Endothelial cell of umbilical vein (primary cell): Measurements from ENCODE around the gene BCAS4. TPM values are rescaled to one million over a fixed set of nuclear protein-coding genes. Genes with fewer than 3 reads are reported as not detected.
A peak's percentile ranks its signal among the peaks of the same experiment; 100 is the strongest.

Source experiments
- BruUV-seq: library from RNA; stranded (reverse); fragments of 400-500 nt; replicated peaks from 2 replicates; lab custom pipeline; 2021; lab: Mats Ljungman, UMichigan
- CTCF ChIA-PET: fragments of 300-600, 350-600 bp; sonication (Branson Sonifier 250); formaldehyde crosslinking; loops from one replicate; lab custom pipeline; 2021; ENCODE audit warnings: antibody characterized with exemption, inconsistent platforms; lab: Charles Lee
- POLR2A ChIA-PET: fragments of 300-600, 350-600 bp; sonication (Branson Sonifier 250); formaldehyde crosslinking; loops from one replicate; lab custom pipeline; 2021; ENCODE audit warnings: antibody characterized with exemption, inconsistent platforms; lab: Charles Lee
- DNase-seq: peaks from one replicate; pipeline ENCODE4 v3.0.0-alpha.2; 2011; ENCODE audit warnings: low read depth, low spot score
- FAIRE-seq: peaks from 2 replicates; lab custom pipeline; 2011; peaks lifted over from hg19 to GRCh38; lab: Jason Lieb, UNC
- H2AFZ ChIP-seq: 2 replicates; pipeline ENCODE4 v1.6.0; 2012; ENCODE audit warnings: low read depth, low read length, control low read depth, inconsistent platforms
- H3K27ac ChIP-seq: 2 replicates; pipeline ENCODE4 v1.5.1; 2011; ENCODE audit warnings: low read depth, mild to moderate bottlenecking, control low read depth, low read length, moderate library complexity; ENCODE audit not compliant: insufficient read depth
- H3K27me3 ChIP-seq, 2 experiments: 2 replicates each; pipeline versions ENCODE4 v1.6.0 to v1.6.1; 2011; ENCODE audit warnings: low read length in 2 of 2, mixed read lengths in 1 of 2; ENCODE audit not compliant: control insufficient read depth in 2 of 2, insufficient read depth in 2 of 2
- H3K36me3 ChIP-seq, 2 experiments: 2 replicates in 1 of 2; 3 replicates in 1 of 2; pipeline ENCODE4 v1.5.1; 2011; ENCODE audit warnings: low read length in 2 of 2, mild to moderate bottlenecking in 1 of 2, moderate library complexity in 1 of 2; ENCODE audit not compliant: control insufficient read depth in 2 of 2, insufficient read depth in 2 of 2; ENCODE audit errors: extremely low read depth in 1 of 2
- H3K4me1 ChIP-seq: 3 replicates; pipeline ENCODE4 v1.5.1; 2011; ENCODE audit warnings: mild to moderate bottlenecking, low read length; ENCODE audit not compliant: control insufficient read depth, insufficient read depth; ENCODE audit errors: extremely low read depth
- H3K4me2 ChIP-seq: 2 replicates; pipeline ENCODE4 v1.6.1; 2011; ENCODE audit warnings: low read length, control low read depth, mixed read lengths; ENCODE audit not compliant: insufficient read depth
- H3K4me3 ChIP-seq, 3 experiments: fragments of 200-600 bp in 1 of 3; sonication (generic), shearing (Covaris generic) in 1 of 3; replicated peaks in 1 of 3; 2 replicates each; pipeline ENCODE4 v1.5.1; 2011 to 2016; ENCODE audit warnings: control low read depth in 3 of 3, low read length in 3 of 3, mild to moderate bottlenecking in 2 of 3, inconsistent platforms in 1 of 3, low read depth in 1 of 3, moderate library complexity in 1 of 3; ENCODE audit not compliant: insufficient read depth in 1 of 3
- H3K79me2 ChIP-seq: 2 replicates; pipeline ENCODE4 v1.6.0; 2012; ENCODE audit warnings: low read length, inconsistent platforms; ENCODE audit not compliant: control insufficient read depth, insufficient read depth
- H3K9ac ChIP-seq: replicated peaks from 2 replicates; pipeline ENCODE3; 2011; ENCODE audit warnings: low read length, control low read depth; ENCODE audit not compliant: insufficient read depth; ENCODE audit errors: extremely low read depth
- H3K9me1 ChIP-seq: replicated peaks from 3 replicates; pipeline ENCODE4 v1.6.0; 2011; ENCODE audit warnings: mild to moderate bottlenecking, low read length; ENCODE audit not compliant: control insufficient read depth, insufficient read depth; ENCODE audit errors: extremely low read depth
- H3K9me3 ChIP-seq: replicated peaks from 2 replicates; pipeline ENCODE4 v1.5.1; 2012; ENCODE audit warnings: low read length, inconsistent platforms; ENCODE audit not compliant: control insufficient read depth, insufficient read depth
- H4K20me1 ChIP-seq: replicated peaks from 2 replicates; pipeline ENCODE3; 2011; ENCODE audit warnings: mild to moderate bottlenecking, low read length; ENCODE audit not compliant: control insufficient read depth, insufficient read depth; ENCODE audit errors: extremely low read depth
- EZH2 ChIP-seq: IDR thresholded peaks from 2 replicates; pipeline ENCODE4 v1.6.1; 2012; ENCODE audit warnings: borderline replicate concordance, low read depth, mild to moderate bottlenecking, moderate library complexity, low read length, inconsistent platforms; ENCODE audit not compliant: severe bottlenecking
- FOS ChIP-seq: IDR thresholded peaks from 2 replicates; pipeline ENCODE4 v1.6.1; 2011; ENCODE audit warnings: mild to moderate bottlenecking, low read length, moderate library complexity, borderline replicate concordance; ENCODE audit not compliant: insufficient read depth
- GATA2 ChIP-seq: IDR thresholded peaks from 2 replicates; pipeline ENCODE4 v1.7.0; 2011; ENCODE audit warnings: low read depth, mild to moderate bottlenecking, moderate library complexity, mixed read lengths, low read length; ENCODE audit not compliant: insufficient read length, insufficient read depth
- JUN ChIP-seq: IDR thresholded peaks from 2 replicates; pipeline ENCODE4 v1.6.1; 2011; ENCODE audit warnings: borderline replicate concordance, low read depth; ENCODE audit not compliant: insufficient read length, insufficient read depth
- MYC ChIP-seq: IDR thresholded peaks from one replicate; pipeline ENCODE4 v1.6.1; 2011; ENCODE audit warnings: mild to moderate bottlenecking, low read depth, low read length
- POLR2A ChIP-seq: IDR thresholded peaks from 2 replicates; pipeline ENCODE4 v1.6.1; 2012; ENCODE audit warnings: low read depth, mild to moderate bottlenecking, control low read depth, low read length
- POLR2AphosphoS5 ChIP-seq: IDR thresholded peaks from 2 replicates; pipeline ENCODE4 v1.6.1; 2012; ENCODE audit warnings: low read depth, mild to moderate bottlenecking, control low read depth, low read length, moderate library complexity; ENCODE audit not compliant: insufficient read depth
- dilution Hi-C: fragments of 300-500 bp; cut with MboI; formaldehyde crosslinking; loops from one replicate; pipeline ENCODE4 v1.15.0; 2019; ENCODE audit warnings: low sequenced_read_pairs; ENCODE audit not compliant: extremely low pct_ligation_motif_present
- intact Hi-C: fragments of 100-400 bp; cut with micrococcal nuclease; formaldehyde crosslinking; loops from one replicate; pipeline ENCODE4 v1.10.0; 2022
- polyA plus RNA-seq, 4 experiments: library from polyadenylated mRNA; depleted of rRNA in 3 of 4; stranded (reverse) in 3 of 4; unstranded in 1 of 4; fragments of >200 nt; gene quantifications; 2 replicates each; pipeline versions ENCODE4 v1.2.1 to v1.2.3, GENCODE V29; 2011 to 2012; ENCODE audit warnings: missing spikeins in 1 of 4
- total RNA-seq: library from RNA; stranded (reverse); gene quantifications from 2 replicates; pipeline ENCODE4 v1.2.3, GENCODE V29; 2021
- TF ChIP-seq, protein P1 (sequence below): IDR thresholded peaks from 2 replicates; pipeline ENCODE4 v1.6.1; 2011; ENCODE audit not compliant: insufficient read depth, insufficient read length
- TF ChIP-seq, protein P2 (sequence below), 2 donors: IDR thresholded peaks; 1 replicate in 1 of 2; 2 replicates in 1 of 2; pipeline ENCODE4 v1.5.1; 2011; ENCODE audit warnings: low read length in 2 of 2, mild to moderate bottlenecking in 2 of 2, moderate library complexity in 2 of 2, control low read depth in 1 of 2, inconsistent platforms in 1 of 2, low read depth in 1 of 2; ENCODE audit not compliant: insufficient read depth in 1 of 2; ENCODE audit errors: extremely low read depth in 1 of 2

Gene BCAS4
- total and polyA plus RNA-seq, 2 donors (not counting 3 experiments of a cell fraction or from before 2014, with no cell fraction given) = 1.0 to 1.5 TPM

DNA sequence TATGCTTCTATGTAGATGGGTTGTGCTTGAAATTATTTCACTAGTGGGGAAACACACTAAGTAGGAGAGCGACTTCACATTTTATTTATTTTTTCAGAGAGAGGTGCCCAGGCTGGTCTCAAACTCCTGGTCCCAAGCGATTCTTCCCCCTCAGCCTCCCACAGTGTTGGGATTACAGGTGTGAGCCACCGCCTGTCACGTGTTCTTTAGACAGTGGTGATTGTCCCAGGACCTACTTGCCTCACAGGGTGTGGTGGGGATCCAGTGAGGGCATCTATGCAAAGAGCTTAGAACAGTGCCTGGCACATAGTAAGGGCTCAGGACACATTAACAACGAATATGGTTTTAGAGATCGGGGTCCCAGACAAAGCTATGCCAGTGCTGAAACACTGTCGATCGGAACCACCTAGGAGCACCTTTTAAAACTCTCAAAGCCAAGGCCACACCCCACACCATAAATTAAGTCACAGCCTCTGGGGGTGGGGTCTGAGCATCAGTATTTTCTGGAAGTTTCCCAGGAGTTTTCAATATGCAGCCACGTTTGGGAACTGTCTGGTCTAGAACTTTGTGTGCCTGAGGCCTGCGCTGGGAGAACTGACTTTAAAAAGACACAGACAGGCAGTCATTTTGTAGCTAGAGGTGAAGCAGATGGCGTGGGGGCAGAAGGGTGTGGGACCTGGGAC lies 4.8 kb upstream of the BCAS4 start:
- no peak overlapping the region for H3K27ac ChIP-seq
- no peaks in the 10 kb centered on the region for H3K36me3 ChIP-seq
- H3K27me3 ChIP-seq = peaks cover 0 to 4% of the 10 kb centered on the region in 2 experiments
- no peak overlapping the region for H3K9ac ChIP-seq
- FAIRE-seq (no peak), DNase-seq (no peak)
- dilution Hi-C loops (no loop called here), intact Hi-C loops (loop anchor here (1.0 kb wide), 1 partner anchor 516 kb away; no protein-coding TSS in a partner anchor)
- no peak overlapping the region for H3K4me2 ChIP-seq
- H3K4me3 ChIP-seq = no peak overlapping the region
- CTCF ChIA-PET = interaction anchor here (0.9 to 3.4 kb wide), 16 partner anchors 9 to 518 kb away, joined by 3 to 25 read pairs (median 5); partner anchors contain the start of genes ADNP, DPM1 and MOCS3
- H2AFZ ChIP-seq = peak overlapping the region; percentile 58
- TF ChIP-seq GATA2 (no peak), EZH2 (no peak), JUN (no peak), POLR2A (no peak), MYC (no peak), POLR2AphosphoS5 (no peak), FOS (no peak)
- TF ChIP-seq, protein P1, sequence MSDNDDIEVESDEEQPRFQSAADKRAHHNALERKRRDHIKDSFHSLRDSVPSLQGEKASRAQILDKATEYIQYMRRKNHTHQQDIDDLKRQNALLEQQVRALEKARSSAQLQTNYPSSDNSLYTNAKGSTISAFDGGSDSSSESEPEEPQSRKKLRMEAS = no peak
- TF ChIP-seq, protein P2, sequence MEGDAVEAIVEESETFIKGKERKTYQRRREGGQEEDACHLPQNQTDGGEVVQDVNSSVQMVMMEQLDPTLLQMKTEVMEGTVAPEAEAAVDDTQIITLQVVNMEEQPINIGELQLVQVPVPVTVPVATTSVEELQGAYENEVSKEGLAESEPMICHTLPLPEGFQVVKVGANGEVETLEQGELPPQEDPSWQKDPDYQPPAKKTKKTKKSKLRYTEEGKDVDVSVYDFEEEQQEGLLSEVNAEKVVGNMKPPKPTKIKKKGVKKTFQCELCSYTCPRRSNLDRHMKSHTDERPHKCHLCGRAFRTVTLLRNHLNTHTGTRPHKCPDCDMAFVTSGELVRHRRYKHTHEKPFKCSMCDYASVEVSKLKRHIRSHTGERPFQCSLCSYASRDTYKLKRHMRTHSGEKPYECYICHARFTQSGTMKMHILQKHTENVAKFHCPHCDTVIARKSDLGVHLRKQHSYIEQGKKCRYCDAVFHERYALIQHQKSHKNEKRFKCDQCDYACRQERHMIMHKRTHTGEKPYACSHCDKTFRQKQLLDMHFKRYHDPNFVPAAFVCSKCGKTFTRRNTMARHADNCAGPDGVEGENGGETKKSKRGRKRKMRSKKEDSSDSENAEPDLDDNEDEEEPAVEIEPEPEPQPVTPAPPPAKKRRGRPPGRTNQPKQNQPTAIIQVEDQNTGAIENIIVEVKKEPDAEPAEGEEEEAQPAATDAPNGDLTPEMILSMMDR (IDR thresholded peaks at IDR 0.05; ENCODE audit: extremely low read depth in 1 of 2, insufficient read depth in 1 of 2, low read depth in 1 of 2, low read length in 2 of 2) = no peak
- POLR2A ChIA-PET = interaction anchor here (0.9 kb wide), 1 partner anchor 139 kb away, joined by 3 read pairs; no protein-coding TSS in a partner anchor
- no TSS peak for BruUV-seq
- no peaks in the 10 kb centered on the region for H3K79me2 ChIP-seq
- H4K20me1 ChIP-seq = no peaks in the 10 kb centered on the region
- H3K9me1 ChIP-seq = no peaks in the 10 kb centered on the region
- no peaks in the 10 kb centered on the region for H3K9me3 ChIP-seq
- H3K4me1 ChIP-seq = peaks cover 10% of the 10 kb centered on the region
